Heart right ventricle (tissue), 16 donors: Measurements from ENCODE around the gene ZFAND2A. TPM values are rescaled to one million over a fixed set of nuclear protein-coding genes. Genes with fewer than 3 reads are reported as not detected.
"Not testable (repeated sequence)": the region's sequence is repeated elsewhere in the genome, so short reads cannot be mapped to it uniquely, and the experiment has no call there.

Source experiments
- ATAC-seq, 8 donors: fragments of 200-7000 bp; cut with Tn5 transposase; one replicate each; pipeline ENCODE4 v1.9.1; 2020; ENCODE audit warnings: mild to moderate bottlenecking in 8 of 8, moderate library complexity in 8 of 8, moderate number of reproducible peaks in 1 of 8
- DNase-seq, 2 donors: peaks; one replicate each; pipeline ENCODE4 v3.0.0-alpha.2; 2020
- H3K27ac ChIP-seq, 10 donors: fragments of 200-600 bp; sonication (generic) in 2 of 10; one replicate each; pipeline versions ENCODE4 v1.5.0 to v1.8.0; 2020 to 2022; ENCODE audit warnings: mild to moderate bottlenecking in 3 of 10
- H3K27me3 ChIP-seq, 7 donors: fragments of 200-600 bp; one replicate each; pipeline ENCODE4 v1.8.0; 2021 to 2022; ENCODE audit warnings: mild to moderate bottlenecking in 2 of 7
- H3K36me3 ChIP-seq, 9 donors: fragments of 200-600 bp; sonication (generic) in 1 of 9; one replicate each; pipeline versions ENCODE4 v1.5.0 to v1.8.0; 2020 to 2022; ENCODE audit warnings: mild to moderate bottlenecking in 2 of 9
- H3K4me1 ChIP-seq, 9 donors: fragments of 200-600 bp; sonication (generic) in 1 of 9; one replicate each; pipeline versions ENCODE4 v1.5.0 to v1.8.0; 2020 to 2022; ENCODE audit warnings: mild to moderate bottlenecking in 4 of 9
- H3K4me3 ChIP-seq, 10 donors: fragments of 200-600 bp; sonication (generic) in 2 of 10; one replicate each; pipeline versions ENCODE4 v1.5.0 to v1.8.0; 2020 to 2022; ENCODE audit warnings: mild to moderate bottlenecking in 7 of 10, moderate library complexity in 2 of 10
- H3K9me3 ChIP-seq, 11 donors: fragments of 200-600 bp in 10 of 11; sonication (generic) in 2 of 11; one replicate each; pipeline versions ENCODE4 v1.5.0 to v1.8.0; 2013 to 2022; ENCODE audit warnings: mild to moderate bottlenecking in 2 of 11, control low read depth in 1 of 11, moderate library complexity in 1 of 11
- WGBS, 2 donors: extraction: QIAGEN DNeasy Blood & Tissue Kit; methylation state at CpG; one replicate each; pipeline ENCODE4 v1.1.7; 2013; ENCODE audit warnings: inconsistent platforms in 1 of 2; 5-methylcytosine and 5-hydroxymethylcytosine counted together
- intact Hi-C, 10 donors: fragments of 100-400 bp; cut with DNase I; formaldehyde crosslinking; loops; one replicate each; pipeline versions ENCODE4 v1.11.1 to v1.14.2; 2022
- polyA plus RNA-seq, 2 donors: library from polyadenylated mRNA; stranded (reverse); fragments of 200-250 nt; gene quantifications; one replicate each; pipeline ENCODE4 v1.2.3, GENCODE V29; 2013
- total RNA-seq, 10 donors: library from RNA; stranded (reverse); fragmentation: NEBNext Ultra II Directional in 3 of 10; extraction: Animal tissue kit (Norgen Biotek cat#: 25700) in 3 of 10; gene quantifications; one replicate each; pipeline versions ENCODE4 v1.2.1 to v1.2.4, GENCODE V29; 2021 to 2023
- TF ChIP-seq, protein P1 (sequence below), 9 donors: fragments of 200-600 bp; sonication (generic) in 2 of 9; IDR thresholded peaks; one replicate each; pipeline versions ENCODE4 v1.5.0 to v1.8.0; 2021 to 2022; ENCODE audit warnings: antibody characterized with exemption in 9 of 9, mild to moderate bottlenecking in 5 of 9, moderate library complexity in 1 of 9
- donor health status: Arrhythmogenic right ventricular cardiomyopathy.
- donor health status: ischemic (EF 13 %, LVEDD 7.1; RV severe dilation, severe dysfunction).
- donor health status: healthy with polysubstance abuse.
- donor health status: DM: no; HTN: yes; CAD: no.
- donor health status: DM: no; HTN: no; CAD: no.
- donor health status: ischemic (EF 25% LVEDD 6.9; RV normal size, moderate dysfunction).
- donor health status: ischemic (EF 25% LVEDD 5.7; RV mildly dilated, moderate dysfunction).
- donor health status: healthy.
- donor health status: DM: yes; HTN: yes; CAD: no.
- donor health status: Ischemic cardiomyopathy.
- donor health status: ischemic (EF 35%, LVEDD 5.7; RV mildly dilated, moderate dysfunction).
- donor health status: nonischemic (EF 11% LVEDD 7.7; RV severe dilation, severe dysfunction).
- donor health status: DM: yes; HTN: yes; CAD: no.
- donor health status: PGD.
- donor health status: ischemic (EF 29% LVEDD 5.4; RV normal size, mild dysfunction).
- donor health status: nonischemic (EF 23%, LVEDD 6.1; RV moderate dilation, normal function).

Gene ZFAND2A
- total and polyA plus RNA-seq, 12 donors: 4.4 to 32.6 (median 9.4) TPM

DNA sequence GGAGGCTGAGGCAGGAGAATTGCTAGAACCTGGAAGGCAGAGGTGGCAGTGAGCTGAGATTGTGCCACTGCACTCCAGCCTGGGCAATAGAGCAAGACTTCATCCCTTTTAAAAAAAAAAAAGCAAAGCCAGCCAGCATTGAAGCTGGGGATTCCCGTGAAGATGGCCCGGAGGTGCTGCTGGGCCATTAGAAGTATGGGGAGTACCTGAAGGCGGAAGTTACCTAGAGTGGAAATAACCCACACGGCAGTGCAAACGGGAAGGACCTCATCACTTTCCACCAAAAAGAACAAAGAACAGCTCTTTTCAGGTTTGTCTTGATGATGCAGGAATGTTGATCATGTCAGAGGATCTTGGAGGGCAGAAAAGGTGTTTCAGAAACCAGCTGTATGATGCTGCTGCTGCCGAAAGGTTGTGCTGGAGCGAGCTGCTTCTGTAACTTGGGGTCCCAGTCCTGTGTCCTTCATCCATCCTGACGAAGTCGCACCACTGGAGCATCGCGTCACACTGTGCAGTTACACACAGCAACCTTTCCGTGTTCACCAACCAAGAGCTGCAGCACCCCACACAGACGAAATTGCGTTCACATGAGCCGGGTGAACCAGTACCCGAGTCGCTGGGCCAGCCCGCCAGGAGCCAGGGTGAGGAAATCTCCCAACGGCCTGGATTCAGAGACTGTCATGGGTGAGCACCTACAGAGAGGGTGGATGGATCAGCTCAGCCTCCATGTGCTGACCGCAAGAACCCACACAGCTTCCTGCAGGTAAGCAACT is 8.2 kb downstream of the ZFAND2A start:
- intact Hi-C loops: loop anchor here in 1 of 10 donors (10.0 kb wide), 1 partner anchor 167 kb away; the partner anchor contains the start of gene CYP2W1

DNA sequence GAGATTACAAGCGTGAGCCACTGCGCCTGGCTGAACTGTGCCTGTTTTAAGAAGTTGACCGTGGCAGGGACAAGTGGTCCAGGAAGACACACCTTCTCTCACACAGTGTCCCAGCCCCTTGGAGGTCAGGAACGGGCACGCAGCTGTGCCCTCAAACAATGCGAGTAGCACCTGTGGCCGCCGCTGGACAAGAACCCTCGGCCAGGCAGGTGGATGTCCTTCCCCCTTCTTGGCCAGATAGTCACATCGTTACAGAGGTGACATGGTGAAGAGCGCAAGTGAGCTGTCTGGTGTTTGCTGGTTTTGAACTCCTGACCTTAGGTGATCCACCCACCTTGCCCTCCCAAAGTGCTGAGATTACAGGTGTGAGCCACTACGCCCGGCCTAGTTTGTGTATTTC is 8.8 kb downstream of the ZFAND2A start:
- WGBS, 2 donors: 93 to 95% methylated on average over 13 of the region's 13 CpGs
- peaks cover 0 to 72% (median 36%) of the 10 kb centered on the region in 9 donors for H3K36me3 ChIP-seq
- H3K4me3 ChIP-seq: no peak overlapping the region
- H3K9me3 ChIP-seq: no peaks in the 10 kb centered on the region
- TF ChIP-seq, protein P1, sequence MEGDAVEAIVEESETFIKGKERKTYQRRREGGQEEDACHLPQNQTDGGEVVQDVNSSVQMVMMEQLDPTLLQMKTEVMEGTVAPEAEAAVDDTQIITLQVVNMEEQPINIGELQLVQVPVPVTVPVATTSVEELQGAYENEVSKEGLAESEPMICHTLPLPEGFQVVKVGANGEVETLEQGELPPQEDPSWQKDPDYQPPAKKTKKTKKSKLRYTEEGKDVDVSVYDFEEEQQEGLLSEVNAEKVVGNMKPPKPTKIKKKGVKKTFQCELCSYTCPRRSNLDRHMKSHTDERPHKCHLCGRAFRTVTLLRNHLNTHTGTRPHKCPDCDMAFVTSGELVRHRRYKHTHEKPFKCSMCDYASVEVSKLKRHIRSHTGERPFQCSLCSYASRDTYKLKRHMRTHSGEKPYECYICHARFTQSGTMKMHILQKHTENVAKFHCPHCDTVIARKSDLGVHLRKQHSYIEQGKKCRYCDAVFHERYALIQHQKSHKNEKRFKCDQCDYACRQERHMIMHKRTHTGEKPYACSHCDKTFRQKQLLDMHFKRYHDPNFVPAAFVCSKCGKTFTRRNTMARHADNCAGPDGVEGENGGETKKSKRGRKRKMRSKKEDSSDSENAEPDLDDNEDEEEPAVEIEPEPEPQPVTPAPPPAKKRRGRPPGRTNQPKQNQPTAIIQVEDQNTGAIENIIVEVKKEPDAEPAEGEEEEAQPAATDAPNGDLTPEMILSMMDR (IDR thresholded peaks at IDR 0.05): no peak
- intact Hi-C loops: loop anchor here in 1 of 10 donors (10.0 kb wide), 1 partner anchor 166 kb away; the partner anchor contains the start of gene CYP2W1
- H3K27me3 ChIP-seq: no peaks in the 10 kb centered on the region
- no peaks in the 10 kb centered on the region for H3K4me1 ChIP-seq
- no peak overlapping the region for H3K27ac ChIP-seq
- no peak for ATAC-seq
- no peak for DNase-seq

More for the DNA sequence above, 8.2 kb downstream of the ZFAND2A start:
- H3K27me3 ChIP-seq: no peaks in the 10 kb centered on the region
- no peak for DNase-seq
- H3K4me3 ChIP-seq: no peak overlapping the region
- no peak overlapping the region for H3K27ac ChIP-seq
- H3K36me3 ChIP-seq: peaks cover 0 to 77% (median 39%) of the 10 kb centered on the region in 9 donors
- TF ChIP-seq, protein P1 (IDR thresholded peaks at IDR 0.05): no peak
- WGBS, 2 donors: 93 to 94% methylated on average over 20 of the region's 20 CpGs
- ATAC-seq: no peak
- H3K9me3 ChIP-seq: no peaks in the 10 kb centered on the region
- H3K4me1 ChIP-seq: no peaks in the 10 kb centered on the region

DNA sequence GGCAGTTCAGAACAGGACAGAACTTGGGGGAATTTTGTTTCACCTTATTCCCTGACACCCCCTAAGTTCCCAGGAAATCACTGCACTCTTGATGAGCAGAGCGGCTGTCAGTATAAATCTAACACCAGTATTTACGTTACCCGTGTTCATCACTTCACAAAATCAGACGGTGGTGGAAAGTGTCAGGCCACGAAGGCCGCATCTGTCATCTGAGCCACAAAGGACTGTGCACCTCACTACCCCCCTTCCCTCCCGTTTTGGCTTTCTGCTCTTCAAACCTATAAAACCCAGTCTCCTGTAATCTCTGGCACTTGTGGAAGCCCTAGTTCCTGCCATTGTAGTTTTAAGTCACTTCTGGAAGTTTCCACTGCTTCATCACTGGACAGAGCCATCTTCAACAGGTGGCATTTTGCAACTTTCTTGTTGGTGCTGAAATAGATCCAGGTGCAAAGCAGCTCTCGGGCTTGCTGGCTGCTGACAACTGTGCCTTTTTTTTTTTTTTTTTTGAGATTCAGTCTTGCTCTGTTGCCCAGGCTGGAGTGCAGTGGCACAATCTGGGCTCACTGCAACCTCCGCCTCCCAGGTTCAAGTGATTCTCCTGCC is 9.5 kb downstream of the ZFAND2A start:
- no peak overlapping the region for H3K4me3 ChIP-seq
- ATAC-seq: no peak
- WGBS, 2 donors: 75 to 86% methylated on average over 9 of the region's 9 CpGs
- no peaks in the 10 kb centered on the region for H3K4me1 ChIP-seq
- no peaks in the 10 kb centered on the region for H3K9me3 ChIP-seq
- no peak overlapping the region for H3K27ac ChIP-seq
- TF ChIP-seq, protein P1 (IDR thresholded peaks at IDR 0.05): no peak
- intact Hi-C loops: loop anchor here in 1 of 10 donors (10.0 kb wide), 1 partner anchor 166 kb away; the partner anchor contains the start of gene CYP2W1
- peaks cover 0 to 68% (median 36%) of the 10 kb centered on the region in 9 donors for H3K36me3 ChIP-seq
- H3K27me3 ChIP-seq: no peaks in the 10 kb centered on the region
- no peak for DNase-seq

DNA sequence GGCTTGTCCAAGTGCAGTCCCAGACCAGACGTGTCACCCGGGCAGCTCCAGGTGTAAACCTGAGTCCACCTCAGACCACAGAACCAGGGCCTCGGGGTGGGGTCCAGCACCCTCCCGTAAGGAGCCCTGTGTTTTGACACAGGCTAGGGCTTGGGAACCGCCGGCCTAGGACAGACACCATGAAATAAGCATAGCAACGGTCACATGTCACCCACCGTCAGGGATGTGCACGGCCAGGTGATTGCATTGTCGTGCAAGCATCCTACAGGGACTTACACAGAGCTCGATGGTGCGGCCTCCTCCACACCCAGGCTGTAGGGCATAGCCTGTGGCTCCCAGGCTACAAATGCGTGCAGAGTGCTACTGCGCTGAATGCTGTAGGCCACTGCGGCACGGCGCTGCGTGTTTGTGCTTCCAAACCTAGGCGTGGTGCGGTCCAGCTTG is 10.6 kb downstream of the ZFAND2A start:
- Histone ChIP-seq H3K36me3 (peaks cover 0 to 56% (median 31%) of the 10 kb centered on the region in 9 donors), H3K4me3 (no peak overlapping the region), H3K27me3 (no peaks in the 10 kb centered on the region), H3K9me3 (no peaks in the 10 kb centered on the region), H3K4me1 (peaks cover 0 to 3% (median 0%) of the 10 kb centered on the region in 9 donors), H3K27ac (no peak overlapping the region)
- DNase-seq: no peak
- intact Hi-C loops: loop anchor here in 4 of 10 donors (10.0 kb wide), 1 partner anchor 155 kb away; no protein-coding TSS in a partner anchor
- peak in 4 of 8 donors; percentile 11 to 56 (median 36) for ATAC-seq
- TF ChIP-seq, protein P1 (IDR thresholded peaks at IDR 0.05): no peak
- WGBS, 2 donors: 91 to 94% methylated on average over 20 of the region's 20 CpGs

DNA sequence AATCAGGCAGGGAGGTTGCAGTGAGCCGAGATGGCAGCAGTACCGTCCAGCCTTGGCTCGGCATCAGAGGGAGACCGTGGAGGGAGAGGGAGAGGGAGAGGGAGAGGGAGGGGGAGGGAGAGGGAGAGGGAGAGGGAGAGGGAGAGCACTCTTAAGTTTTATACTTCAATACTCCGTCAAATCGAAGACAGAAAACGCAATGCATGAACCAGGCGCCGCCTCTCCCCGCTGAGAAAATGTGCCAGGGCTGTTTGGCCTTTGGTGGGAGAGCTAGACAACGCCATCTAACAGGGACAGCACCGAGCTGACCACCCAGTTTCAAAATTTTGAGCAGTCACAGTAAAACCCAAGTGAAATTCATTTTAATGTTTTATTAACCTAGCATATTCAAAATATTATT is 12.1 kb downstream of the ZFAND2A start:
- H3K4me1 ChIP-seq: peaks cover 0 to 11% (median 0%) of the 10 kb centered on the region in 9 donors
- H3K9me3 ChIP-seq, H3K27ac ChIP-seq, H3K4me3 ChIP-seq, DNase-seq, ATAC-seq, H3K27me3 ChIP-seq: not testable (repeated sequence)
- H3K36me3 ChIP-seq: peaks cover 0 to 41% (median 17%) of the 10 kb centered on the region in 9 donors
- intact Hi-C loops: loop anchor here in 4 of 10 donors (10.0 kb wide), 1 partner anchor 153 kb away; no protein-coding TSS in a partner anchor
- WGBS, 2 donors: 82 to 93% methylated on average over 8 of the region's 12 CpGs
